Left cardiac atrium (tissue), 4 donors: ENCODE data around the gene COPS4. TPM values are rescaled to one million over a fixed set of nuclear protein-coding genes. Genes with fewer than 3 reads are reported as not detected.
"Not testable (repeated sequence)": the region's sequence is repeated elsewhere in the genome, so short reads cannot be mapped to it uniquely, and the experiment has no call there.

Experiments used
- ATAC-seq, 2 donors: fragments of 200-7000 bp; cut with Tn5 transposase; one replicate each; pipeline ENCODE4 v1.9.1; 2020; ENCODE audit warnings: mild to moderate bottlenecking in 2 of 2, moderate library complexity in 2 of 2
- DNase-seq: peaks from one replicate; pipeline ENCODE4 v3.0.0-alpha.2; 2020
- intact Hi-C, 2 donors: fragments of 100-400 bp; cut with DNase I; formaldehyde crosslinking; loops; one replicate each; pipeline versions ENCODE4 v1.14.1 to v1.15.1; 2022 to 2023
- total RNA-seq, 2 donors: library from RNA; stranded (reverse); fragmentation: NEBNext Ultra II Directional; extraction: Animal tissue kit (Norgen Biotek cat#: 25700); gene quantifications; one replicate each; pipeline ENCODE4 v1.2.1, GENCODE V29; 2021
- donor health status: DM: no; HTN: yes; CAD: no.
- donor health status: DM: no; HTN: yes; CAD: no; lungs with severe emphysema.
- donor health status: DM: yes; HTN: yes; CAD: no.
- donor health status: Dilated cardiomyopathy.

The COPS4 gene
- total RNA-seq, 2 donors from 2014 or later: 43.4 to 46.9 TPM

DNA sequence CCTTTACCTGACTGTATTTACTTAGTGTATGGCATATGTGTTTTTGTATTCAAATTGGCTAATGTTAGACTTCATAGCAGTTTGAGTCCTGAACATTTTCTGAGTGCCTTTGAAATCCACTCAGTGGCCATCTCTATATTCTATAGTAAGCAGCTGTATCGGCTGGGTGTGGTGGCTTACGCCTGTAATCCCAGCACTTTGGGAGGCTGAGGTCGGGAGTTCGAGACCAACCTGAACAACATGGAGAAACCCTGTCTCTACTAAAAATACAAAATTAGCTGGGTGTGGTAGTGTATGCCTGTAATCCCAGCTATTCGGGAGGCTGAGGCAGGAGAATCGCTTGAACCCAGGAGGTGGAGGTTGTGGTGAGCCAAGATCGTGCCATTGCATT is 76.8 kb downstream of the COPS4 start:
- DNase-seq, ATAC-seq: not testable (repeated sequence)

DNA sequence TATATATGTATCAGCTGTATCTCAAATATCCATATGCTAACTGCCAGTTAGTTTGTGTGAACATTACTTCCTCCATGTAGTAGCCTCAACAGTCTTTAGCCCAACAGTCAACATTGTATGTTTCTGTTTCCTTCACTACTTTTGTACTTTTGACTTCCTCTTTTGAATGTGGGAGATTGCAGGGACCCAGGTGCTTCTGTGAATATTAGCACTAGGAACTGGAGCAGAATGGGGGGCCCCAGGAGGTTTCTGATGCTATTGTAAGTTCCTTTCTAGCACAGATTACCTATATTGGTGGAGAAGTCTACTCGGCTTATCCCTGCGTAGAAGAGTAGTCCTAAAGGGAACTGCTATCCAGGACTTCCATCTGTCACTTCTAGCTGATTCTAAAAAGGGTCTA is 77.2 kb downstream of the COPS4 start:
- ATAC-seq (no peak), DNase-seq (no peak)
- intact Hi-C loops: no loop called here

More for the DNA sequence above, 76.8 kb downstream of the COPS4 start:
- intact Hi-C loops: not testable (repeated sequence)

DNA sequence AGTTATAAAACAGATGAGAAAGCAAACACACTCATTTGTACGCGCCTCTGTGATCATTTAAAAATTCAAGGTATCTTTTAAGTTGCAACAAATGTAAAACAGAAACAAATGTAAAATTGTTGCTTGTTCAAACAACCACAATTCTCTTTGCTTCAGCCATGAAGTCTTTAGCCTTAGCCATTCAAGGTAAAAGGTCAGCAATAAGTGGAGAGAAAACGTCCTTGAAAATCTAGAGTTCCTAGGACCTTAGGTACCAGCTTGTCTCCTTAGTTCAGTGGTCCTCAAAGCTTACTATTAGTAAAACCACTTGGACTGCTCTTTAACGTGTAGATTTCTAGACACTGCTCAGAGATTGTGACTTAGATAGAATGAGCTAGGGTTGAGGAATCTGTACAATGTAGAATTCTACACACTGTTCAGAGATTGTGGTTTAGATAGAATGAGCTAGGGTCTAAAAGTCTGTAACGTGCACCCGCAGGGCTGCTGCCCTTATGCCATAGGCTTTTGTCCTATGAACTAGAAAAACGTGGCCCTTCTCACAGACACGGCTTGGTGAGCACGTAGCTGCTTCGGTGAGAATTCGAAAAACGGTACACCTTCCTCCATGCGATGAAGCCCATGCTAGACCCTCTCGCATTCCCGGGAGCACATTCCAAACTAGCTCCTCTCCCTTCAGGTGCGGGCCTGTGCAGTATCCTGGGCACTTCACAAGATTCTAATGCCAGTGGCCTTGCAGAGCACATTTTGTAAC is 77.9 kb downstream of the COPS4 start:
- ATAC-seq (no peak), DNase-seq (no peak)
- intact Hi-C loops: no loop called here

DNA sequence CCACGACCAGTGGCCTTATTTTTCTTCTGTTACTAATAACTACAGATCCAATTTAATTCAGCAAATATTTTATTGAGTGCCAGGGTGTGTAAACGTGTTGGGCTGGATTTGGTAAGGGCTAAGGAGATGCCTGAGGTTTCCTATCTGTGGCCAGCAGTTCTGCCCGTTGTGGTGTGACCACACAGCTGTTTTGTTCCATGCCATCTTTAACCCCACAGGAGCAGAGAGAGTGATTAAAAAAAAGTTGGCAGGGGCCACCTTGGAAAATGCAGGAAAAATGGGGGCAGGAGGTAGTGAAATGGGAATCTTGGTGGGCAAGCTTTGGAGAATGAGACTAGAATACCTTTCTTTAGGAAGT is 78.4 kb downstream of the COPS4 start:
- intact Hi-C loops: no loop called here
- ATAC-seq (no peak), DNase-seq (no peak)

DNA sequence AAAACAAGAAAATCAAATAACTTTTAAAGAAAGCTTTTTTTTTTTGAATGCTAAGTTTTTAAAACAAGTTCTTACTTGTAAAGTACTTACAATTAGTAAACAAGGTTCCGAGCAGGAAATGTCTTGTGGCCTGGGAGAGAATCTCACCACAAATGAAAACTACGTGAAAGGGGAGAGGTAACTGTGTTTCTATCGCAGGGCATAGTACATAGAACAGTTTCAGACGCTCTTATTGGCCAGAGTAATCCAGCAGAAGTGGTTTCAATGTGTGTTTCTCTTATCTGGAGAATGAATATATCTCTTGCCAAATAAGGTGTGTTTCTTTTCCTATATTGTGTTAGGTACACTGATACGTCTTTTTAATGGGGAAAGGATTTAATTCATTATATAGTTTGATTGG is 79.6 kb downstream of the COPS4 start, which contains the start of gene PLAC8:
Gene PLAC8 (minus strand): TSS at position 154 of the 400 bp plus-strand sequence. CDS start 6,808 bp downstream, outside the sequence.
- intact Hi-C loops: no loop called here
- no peak for DNase-seq
- ATAC-seq: no peak

DNA sequence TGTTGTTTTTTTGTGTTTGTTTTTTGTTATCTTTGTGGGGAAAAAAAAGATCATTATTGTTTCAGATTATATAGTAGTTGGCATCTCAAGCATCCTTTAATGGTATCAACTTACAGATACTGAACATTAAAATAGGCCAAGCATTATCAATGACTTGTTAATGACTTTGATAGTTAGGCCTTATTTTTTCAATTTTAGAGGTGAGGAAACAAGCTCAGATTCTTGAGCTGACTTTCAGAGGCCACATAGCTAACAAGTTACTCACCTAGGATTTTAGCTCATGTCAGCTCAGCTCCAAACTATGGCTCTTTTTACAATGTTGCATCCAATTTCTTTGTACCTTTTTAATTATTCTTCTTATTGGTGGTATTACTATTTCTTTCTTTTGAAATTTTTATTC is 80.0 kb downstream of the COPS4 start:
- ATAC-seq (no peak), DNase-seq (no peak)
- intact Hi-C loops: no loop called here

DNA sequence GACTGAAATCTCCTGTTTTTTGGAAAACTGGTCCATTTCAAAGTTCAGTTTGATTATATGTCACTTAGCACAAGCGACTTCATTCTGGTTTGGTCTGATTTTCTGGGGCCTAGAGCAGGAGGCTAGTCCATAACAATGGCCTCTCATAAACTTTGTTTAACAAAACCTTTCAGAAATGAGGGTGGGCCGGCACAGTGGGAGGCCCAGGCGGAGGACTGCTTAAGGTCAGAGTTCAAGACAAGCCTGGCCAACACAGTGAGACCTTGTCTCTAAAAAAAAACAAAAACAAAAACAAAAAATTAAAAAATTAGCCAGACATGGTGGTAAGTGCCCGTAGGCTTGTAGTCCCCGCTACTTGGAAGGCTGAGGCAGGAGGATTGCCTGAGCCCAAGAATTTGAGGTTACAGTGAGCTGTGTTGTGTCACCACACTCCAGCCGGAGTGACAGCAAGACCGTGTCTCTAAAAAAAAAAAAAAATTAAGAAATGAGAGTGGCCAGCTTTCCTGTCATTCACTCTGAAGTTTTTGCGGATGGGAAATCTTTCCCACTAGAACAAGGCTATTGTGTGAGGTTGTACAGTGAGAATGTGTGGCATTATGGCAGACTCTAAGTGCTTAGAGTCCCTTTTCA is 80.8 kb downstream of the COPS4 start:
- DNase-seq: no peak
- ATAC-seq: no peak
- intact Hi-C loops: no loop called here

DNA sequence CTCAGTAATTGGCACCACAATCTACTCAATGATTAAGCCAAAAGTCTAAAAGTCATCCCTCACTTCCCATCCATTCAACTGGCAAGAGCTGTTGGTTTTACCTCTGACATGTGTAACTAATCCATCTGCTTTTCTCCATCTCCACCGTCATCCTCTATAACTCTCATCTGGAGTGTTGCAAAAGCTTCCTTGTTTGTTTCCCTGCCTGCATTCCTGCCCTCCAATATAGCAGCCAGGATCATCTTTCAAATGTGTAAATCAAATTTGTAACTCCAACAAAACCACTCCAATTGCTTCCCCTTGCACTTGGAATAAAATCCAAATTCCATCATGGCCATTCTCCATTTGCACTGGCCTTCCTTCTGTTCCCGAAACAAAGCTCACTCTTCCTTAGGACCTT is 83.9 kb downstream of the COPS4 start:
- DNase-seq: no peak
- intact Hi-C loops: no loop called here
- ATAC-seq: no peak

DNA sequence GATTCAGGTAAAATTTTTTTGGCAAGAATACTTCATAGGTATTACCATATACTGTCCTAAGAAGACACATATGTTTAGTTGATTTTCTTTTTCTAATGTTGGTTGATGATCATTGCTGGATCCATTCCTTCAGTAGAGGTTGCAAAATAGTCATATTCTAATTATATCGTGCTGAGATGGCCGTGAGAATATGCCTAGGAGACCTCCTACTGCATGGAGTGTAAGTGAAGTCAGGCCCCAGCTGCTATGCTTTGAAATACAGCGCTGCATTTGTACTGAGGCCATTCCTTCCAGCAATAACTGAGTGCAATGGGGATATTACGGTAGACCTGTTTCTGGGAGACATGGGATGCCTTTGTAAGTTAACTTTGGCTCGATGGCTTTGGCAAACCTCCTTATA is 86.3 kb downstream of the COPS4 start:
- intact Hi-C loops: no loop called here
- ATAC-seq (no peak), DNase-seq (no peak)

DNA sequence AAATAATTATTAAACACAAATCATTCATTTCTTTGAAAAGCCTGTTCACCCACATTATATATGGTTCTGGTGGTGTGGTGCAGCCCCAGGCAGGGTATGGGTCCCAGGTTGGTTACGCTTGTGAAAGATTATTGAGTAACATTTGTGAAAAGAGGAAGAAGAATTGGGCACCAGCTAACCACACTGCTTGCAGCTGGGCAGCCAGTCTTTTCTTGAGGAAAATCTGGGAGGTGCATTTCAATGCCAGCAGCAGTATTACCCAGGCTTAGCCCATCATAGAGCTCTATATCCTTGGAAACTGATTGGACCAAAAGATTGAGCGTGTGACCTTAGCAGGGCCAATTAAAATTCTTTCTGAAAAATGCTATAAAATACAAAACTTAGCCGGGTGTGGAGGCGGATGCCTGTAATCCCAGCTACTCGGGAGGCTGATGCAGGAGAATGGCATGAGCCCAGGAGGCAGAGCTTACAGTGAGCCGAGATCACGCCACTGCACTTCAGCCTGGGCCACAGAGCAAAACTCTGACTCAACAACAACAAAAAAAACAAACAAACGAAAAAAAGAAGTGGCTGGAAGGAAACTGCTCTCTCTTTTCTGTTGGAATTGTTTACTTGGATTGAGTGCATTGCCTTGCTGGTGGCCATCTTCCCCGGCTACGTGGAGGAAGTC is 89.3 kb downstream of the COPS4 start:
- ATAC-seq: peak in 1 of 2 donors; percentile 81
- DNase-seq: no peak
- intact Hi-C loops: no loop called here

Other genes starting within 250 kb of the COPS4 start
- 1 to 10 TPM; 7.1 to 9.1 TPM for gene SCD5, start 236.4 kb upstream of the COPS4 start, total RNA-seq
- 100 to 1,000 TPM; 115 to 148 TPM for gene SEC31A, start 144.0 kb upstream of the COPS4 start, total RNA-seq
- 1 to 10 TPM; 2.9 to 3.7 TPM for gene THAP9, start 134.4 kb upstream of the COPS4 start, total RNA-seq
- gene LIN54, start 24.4 kb upstream of the COPS4 start, total RNA-seq: 1 to 10 TPM; 6.0 to 6.8 TPM
- gene PLAC8, start 79.5 kb downstream of the COPS4 start, total RNA-seq: 1 to 10 TPM; 1.2 to 2.9 TPM
- 10 to 100 TPM; 15.7 to 17.2 TPM for gene COQ2, start 249.6 kb downstream of the COPS4 start, total RNA-seq